Esophagus squamous epithelium (tissue), 4 donors: ENCODE measurements around the gene SRMS.

Experiments
- CTCF ChIP-seq, 6 experiments: fragments of 450-650 bp in 4 of 6; fragments of 200-600 bp in 2 of 6; sonication (generic) in 2 of 6; IDR thresholded peaks; one replicate each; pipeline ENCODE4 v1.5.1; 2016 to 2019; ENCODE audit warnings: antibody characterized with exemption in 6 of 6, mild to moderate bottlenecking in 4 of 6, moderate library complexity in 4 of 6
- POLR2A ChIP-seq, 4 donors: fragments of 450-650 bp; IDR thresholded peaks; one replicate each; pipeline ENCODE4 v1.6.1; 2017; ENCODE audit warnings: antibody characterized with exemption in 4 of 4, mild to moderate bottlenecking in 4 of 4, moderate library complexity in 3 of 4

DNA sequence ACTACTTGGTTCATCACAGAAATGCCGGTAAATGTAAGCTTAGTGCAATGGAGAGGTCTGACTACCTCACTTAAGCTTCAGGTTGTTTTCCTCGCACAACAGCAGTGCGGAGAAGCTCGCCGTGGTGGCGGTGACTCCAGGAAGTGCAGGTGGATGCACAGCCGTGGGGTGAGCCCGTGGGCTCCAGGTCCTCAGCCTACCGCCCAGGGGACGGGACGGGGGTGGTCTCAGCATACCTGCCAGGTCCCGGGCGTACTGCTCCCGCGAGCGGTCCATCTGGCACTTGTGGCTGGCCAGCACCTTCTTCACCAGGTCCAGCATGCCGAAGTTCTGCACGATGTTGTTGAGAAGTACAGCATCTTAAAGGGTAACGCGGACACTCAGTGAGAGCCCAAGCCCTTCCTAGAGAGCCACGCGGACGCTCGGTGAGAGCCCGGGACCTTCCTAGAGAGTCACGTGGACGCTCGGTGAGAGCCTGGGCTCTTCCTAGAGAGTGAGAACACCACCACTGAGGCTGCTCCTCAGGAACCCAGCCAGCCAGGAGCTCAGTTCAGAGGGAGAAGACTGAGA, 44.3 kb upstream of the SRMS start:
- no peak for TF ChIP-seq CTCF (IDR thresholded peaks at IDR 0.05)
- no peak for TF ChIP-seq POLR2A (IDR thresholded peaks at IDR 0.05)
